Activated CD4-positive, alpha-beta T cell treated with anti-CD3 and anti-CD28 coated beads, Interleukin-2, amount 50 U/mL, for 48 hours (primary cell): ENCODE results near the gene GFPT2.

Experiments used
- DNase-seq, 2 experiments: peaks; one replicate each; pipeline ENCODE4 v3.0.0-alpha.2; 2020

Gene GFPT2

DNA sequence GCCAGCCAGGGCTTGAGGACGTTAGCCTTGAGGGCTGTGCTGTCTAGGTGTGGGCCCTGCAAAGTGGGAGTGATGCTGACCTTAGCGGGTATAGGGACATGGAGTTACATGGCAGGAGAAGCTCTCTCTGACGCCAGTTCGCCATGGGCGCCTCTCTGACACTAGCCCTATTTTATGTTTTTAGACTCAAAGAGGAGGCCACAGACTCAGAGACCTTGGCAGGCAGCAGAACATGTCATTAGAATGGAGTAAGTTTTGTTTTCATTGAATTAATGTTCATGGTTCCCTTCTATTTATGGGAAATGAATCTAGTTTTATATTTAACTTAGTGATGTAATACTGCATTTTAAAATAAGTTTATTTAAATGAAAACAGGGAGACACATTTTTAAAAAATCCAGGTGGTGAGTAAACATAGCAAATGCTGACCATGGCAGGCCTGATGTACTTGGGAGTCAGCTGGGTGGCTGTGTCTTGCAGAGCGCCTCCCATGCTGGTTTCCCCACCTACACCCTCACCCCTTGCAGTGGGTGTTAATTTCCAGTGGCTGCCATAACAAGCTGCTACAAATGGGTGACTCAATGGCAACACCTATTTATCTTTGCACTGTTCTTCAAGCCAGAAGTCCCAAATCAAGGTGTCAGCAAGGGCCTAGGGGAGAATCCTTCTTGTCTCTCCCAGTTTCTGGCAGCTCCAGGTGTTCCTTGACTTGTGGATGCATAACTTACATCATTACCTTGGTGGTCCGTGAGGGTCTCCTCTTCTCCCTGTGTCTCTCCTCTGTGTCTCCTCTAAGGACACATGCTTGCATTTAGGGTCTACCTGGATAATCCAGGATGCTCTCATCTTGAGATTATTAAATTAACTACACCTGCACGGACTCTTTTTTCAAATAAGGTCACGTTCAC, 25.6 kb upstream of the GFPT2 start:
- no peak for DNase-seq

- DNase-seq: no peak
Observed at GRCh38 chr5:180377556-180378197, 24.5 kb upstream of the GFPT2 start.

- DNase-seq: no peak
Observed at GRCh38 chr5:180376511-180376910, 23.4 kb upstream of the GFPT2 start.

DNA sequence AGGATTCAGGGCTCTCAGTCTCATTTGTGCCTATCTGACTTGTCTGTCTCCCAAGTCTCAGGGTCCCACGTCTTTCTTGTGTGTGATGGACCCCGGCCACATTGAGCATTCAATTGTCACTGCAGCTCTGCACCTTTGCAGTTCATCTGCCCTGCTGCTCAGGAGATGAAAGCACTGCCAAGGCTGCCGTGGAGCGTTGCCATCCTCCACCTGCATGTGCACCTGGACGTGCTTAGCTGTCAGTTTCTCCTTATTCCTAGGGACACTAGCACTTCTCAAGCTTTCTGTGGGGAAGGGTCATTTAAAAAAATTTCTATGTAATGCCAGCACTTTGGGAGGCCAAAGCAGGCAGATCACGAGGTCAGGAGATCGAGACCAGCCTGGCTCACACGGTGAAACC, 22.8 kb upstream of the GFPT2 start:
- no peak for DNase-seq

DNA sequence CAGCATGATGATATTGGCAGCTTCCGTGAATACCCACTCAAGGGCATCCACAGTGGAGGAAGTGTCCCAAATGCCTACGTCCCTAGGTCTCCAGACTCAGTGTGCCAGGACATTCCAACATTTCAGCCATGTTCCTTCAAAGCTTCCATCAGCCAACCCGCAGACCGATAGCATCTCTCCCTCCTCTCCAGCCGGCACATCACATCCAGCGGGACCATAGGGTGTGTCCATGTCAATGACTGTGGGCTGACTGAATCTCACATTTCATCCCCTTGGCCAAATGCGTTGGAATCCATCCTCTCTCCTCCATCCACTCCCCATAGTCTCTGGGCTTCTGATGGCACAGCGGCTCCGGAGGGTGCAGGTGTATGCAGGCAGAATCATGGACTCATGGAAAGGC, 22.2 kb upstream of the GFPT2 start:
- DNase-seq: no peak

GRCh38 chr5:180373870-180374269, 20.7 kb upstream of the GFPT2 start:
- no peak for DNase-seq

GRCh38 chr5:180373454-180373853, 20.3 kb upstream of the GFPT2 start:
- DNase-seq: no peak

- DNase-seq: no peak
Observed at GRCh38 chr5:180371949-180372348, 18.8 kb upstream of the GFPT2 start.

- no peak for DNase-seq
Observed at GRCh38 chr5:180370861-180371641, 17.9 kb upstream of the GFPT2 start.

DNA sequence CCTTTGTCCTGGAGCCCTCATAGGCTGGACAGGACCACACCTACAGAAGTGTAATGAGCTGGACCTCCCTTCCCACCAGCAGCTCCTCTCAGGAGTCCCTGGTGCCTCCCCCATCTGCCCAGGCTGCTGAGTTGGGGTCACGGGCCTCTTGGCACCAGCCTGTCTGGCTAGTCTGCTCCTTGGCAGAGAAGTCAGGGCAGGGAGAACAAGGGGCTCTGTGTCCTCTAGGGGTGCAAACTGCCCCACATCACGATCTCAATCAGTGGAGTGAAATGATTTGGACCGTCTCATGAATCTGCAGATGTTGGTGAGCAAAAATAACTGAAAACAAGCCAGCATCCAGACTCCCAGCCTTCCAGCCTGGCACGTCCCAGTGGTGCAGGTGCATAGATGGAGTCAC, 14.9 kb upstream of the GFPT2 start:
- no peak for DNase-seq

GRCh38 chr5:180367300-180367699, 14.2 kb upstream of the GFPT2 start:
- no peak for DNase-seq

DNA sequence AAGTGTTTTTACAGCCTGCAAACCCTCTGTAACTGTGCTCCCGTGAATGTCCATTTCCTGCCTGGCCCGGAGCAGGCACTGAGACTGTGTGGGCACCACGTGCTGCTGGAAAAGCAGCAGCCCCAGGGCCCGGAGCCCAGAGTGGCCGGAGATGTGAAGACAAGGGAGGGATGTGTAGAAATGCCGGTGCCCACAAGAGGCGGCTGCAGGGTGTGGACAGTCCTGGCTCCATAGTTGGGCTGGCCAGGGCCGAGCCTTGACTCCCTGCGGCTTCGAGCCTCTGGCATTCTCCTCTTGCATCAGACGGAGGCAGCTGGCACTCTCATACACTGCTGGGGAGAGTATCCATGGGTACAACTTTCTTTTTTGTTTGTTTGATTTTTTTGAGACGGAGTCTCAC, 13.2 kb upstream of the GFPT2 start:
- DNase-seq: no peak

DNA sequence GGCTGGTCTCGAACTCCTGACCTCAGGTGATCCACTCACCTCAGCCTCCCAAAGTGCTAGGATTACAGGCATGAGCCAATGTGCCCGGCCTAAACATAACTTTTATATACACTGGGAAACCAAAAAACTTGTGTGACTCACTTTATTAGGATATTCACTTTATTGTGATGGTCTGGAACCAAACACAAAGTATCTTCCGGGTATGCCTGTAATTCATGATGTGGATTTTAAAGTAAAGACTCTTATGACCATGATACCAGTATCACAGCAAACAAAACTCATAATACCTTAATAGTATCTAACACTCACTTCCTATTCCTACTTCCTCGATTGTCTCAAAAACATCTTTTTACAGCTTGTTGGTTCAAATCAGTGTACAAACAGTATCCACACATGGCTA, 12.7 kb upstream of the GFPT2 start:
- no peak for DNase-seq

DNA sequence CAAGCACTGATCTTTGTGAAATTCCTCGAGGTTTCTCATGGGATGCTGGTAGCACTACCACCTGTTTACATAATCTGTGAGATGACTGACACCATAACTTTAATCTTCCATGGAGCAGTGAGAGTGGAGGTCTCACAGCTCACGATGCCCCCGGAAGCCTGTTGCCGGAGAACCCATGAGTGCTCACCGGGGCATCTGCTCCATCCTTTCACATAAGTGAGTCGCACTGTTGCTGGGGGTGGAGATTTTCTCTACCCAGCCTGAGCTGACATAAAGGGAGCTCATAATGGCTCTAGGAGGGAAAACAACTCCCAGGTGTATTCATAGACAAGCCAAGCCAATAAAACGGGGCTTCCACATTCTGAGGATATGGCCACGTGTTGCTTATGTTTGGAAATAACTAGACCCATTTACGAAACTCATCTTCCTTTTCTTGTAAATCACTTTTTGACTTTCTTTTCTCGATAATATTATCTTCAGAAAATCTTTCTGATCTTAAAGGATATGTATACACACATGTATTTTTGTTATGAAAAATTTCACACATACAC, 11.2 kb upstream of the GFPT2 start:
- DNase-seq: no peak

GRCh38 chr5:180360078-180360957, 7.2 kb upstream of the GFPT2 start:
- DNase-seq: no peak

DNA sequence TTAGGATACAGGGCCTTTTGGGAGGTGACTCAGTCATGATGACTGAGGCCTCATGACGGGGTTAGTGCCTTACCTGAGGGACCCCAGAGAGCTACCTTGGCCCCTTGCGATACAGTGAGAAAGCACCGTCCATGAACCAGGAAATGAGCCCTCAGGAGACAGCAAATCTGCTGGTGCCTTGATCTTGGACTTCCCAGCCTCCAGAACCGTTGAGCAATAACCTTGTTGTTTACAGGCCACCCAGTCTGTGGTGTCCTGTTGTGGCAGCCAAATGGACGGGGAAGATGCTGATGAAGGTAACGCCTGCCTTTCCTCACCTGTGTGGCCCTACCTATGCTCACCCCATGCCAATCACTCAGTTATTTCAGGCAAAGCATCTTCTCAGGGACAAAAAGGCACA, 5.6 kb upstream of the GFPT2 start:
- DNase-seq: no peak

DNA sequence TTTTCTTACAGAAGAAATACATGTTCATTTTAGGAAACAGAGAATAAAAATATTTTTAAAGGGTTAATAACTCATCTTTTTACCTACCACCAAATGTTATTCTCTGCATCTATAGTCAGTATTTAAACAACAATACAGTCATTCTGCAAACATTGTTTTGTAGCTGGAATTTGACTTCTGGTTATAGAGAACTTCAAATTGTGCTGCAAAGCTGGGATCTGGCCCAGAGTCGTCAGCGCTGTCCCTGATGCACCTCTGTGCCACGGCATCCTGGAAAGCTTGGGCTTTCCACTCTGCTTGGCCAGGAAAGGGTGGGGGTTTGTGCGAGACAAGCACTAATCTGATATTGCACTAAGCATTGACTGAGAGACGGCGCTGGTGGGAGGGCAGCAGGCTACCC, 5.0 kb upstream of the GFPT2 start:
- no peak for DNase-seq

GRCh38 chr5:180354966-180355365, 1.8 kb upstream of the GFPT2 start:
- DNase-seq: no peak

DNA sequence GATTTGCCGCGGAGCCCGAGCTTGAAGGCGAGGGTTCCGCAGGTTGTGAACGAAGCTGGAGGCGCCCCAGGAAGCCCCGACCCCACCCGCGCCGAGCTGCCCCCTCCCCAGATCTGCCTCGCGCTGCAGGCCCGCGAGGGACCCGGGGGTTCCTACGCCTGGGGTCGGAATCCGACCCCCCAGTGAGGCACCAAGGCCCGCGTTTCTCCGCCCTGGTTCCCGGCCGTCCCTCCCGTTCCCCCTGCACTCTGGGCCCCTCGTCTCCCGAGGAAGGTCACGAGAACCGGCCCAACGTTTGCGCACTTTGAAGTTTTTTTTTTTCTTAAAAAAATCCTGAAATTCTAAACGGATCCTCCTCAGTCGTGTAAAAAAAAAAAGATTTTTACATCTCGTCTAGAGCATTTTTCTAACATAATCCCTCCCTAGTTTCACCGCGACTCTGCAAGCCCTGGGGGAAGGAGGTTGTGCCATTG, 880 bp upstream of the GFPT2 start:
- DNase-seq: no peak

GRCh38 chr5:180352116-180353047, 754 bp downstream of the GFPT2 start:
- no peak for DNase-seq
